ENCODE measurements around the gene SREBF1. TPM values are rescaled to one million over a fixed set of nuclear protein-coding genes. Genes with fewer than 3 reads are reported as not detected.

Gene SREBF1
- total RNA-seq, 4 donors from 2014 or later = 115 to 253 (median 191) TPM

DNA sequence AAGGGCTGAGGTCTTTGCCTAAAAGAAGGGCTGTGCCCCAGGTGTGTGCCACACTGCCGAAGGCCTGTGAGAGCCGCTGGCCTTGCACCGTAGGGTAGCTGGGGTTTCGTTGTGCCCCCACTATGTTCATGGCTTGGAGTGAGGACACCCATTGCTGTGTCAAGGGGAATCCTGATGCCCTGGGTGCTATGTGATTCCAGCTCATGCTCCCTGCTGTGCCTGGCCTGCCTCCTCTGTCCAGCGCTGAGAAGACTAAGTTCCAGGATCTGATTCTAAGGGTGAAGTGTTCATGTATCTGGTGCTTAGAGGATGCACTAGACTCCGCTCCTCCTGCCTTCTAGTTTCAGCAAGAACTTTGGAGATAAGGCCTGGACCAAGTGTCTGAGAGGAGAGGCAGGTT is 47.4 kb downstream of the SREBF1 start:
- 89 to 90% methylated on average over 5 to 6 of the region's 6 CpGs for WGBS, 2 donors
- no peak overlapping the region for H3K4me3 ChIP-seq
- H3K27ac ChIP-seq = peak overlapping the region in 1 of 4 donors; percentile 18
- H3K4me1 ChIP-seq = peaks cover 0 to 73% (median 26%) of the 10 kb centered on the region in 4 donors
- no peaks in the 10 kb centered on the region for H3K9me3 ChIP-seq
- H3K27me3 ChIP-seq = no peaks in the 10 kb centered on the region
- H3K36me3 ChIP-seq = peaks cover 0 to 16% (median 0%) of the 10 kb centered on the region in 3 donors
- DNase-seq (ENCODE audit: low spot score in 2 of 2) = no peak
- no peak for TF ChIP-seq POLR2A (IDR thresholded peaks at IDR 0.05)
- TF ChIP-seq, protein P1, sequence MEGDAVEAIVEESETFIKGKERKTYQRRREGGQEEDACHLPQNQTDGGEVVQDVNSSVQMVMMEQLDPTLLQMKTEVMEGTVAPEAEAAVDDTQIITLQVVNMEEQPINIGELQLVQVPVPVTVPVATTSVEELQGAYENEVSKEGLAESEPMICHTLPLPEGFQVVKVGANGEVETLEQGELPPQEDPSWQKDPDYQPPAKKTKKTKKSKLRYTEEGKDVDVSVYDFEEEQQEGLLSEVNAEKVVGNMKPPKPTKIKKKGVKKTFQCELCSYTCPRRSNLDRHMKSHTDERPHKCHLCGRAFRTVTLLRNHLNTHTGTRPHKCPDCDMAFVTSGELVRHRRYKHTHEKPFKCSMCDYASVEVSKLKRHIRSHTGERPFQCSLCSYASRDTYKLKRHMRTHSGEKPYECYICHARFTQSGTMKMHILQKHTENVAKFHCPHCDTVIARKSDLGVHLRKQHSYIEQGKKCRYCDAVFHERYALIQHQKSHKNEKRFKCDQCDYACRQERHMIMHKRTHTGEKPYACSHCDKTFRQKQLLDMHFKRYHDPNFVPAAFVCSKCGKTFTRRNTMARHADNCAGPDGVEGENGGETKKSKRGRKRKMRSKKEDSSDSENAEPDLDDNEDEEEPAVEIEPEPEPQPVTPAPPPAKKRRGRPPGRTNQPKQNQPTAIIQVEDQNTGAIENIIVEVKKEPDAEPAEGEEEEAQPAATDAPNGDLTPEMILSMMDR (IDR thresholded peaks at IDR 0.05) = no peak
- no peak for TF ChIP-seq EP300 (IDR thresholded peaks at IDR 0.05)

DNA sequence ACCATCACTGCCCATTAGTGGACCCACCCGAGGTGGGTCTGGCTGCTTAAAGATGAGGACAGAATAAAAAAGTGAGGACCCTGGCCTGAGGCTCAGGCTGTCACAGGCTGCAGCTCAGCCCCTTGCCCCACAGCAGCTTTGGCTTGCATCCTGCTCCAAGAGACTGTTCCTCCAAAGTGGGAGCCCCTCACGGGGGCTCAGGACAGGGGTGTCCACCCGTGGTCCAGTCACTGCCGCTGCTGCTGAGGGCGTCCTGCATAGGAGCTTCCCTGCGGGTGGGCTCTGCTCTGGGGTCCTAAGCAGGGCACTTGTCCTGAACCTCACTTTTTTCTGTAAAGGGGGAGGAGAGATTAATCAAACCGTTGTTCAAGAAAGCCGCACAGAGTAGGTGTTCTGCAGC is 47.8 kb downstream of the SREBF1 start:
- Histone ChIP-seq H3K27me3 (no peaks in the 10 kb centered on the region), H3K4me3 (no peak overlapping the region), H3K4me1 (peaks cover 0 to 77% (median 30%) of the 10 kb centered on the region in 4 donors), H3K27ac (peak overlapping the region in 1 of 4 donors; percentile 10), H3K9me3 (no peaks in the 10 kb centered on the region), H3K36me3 (peaks cover 0 to 12% (median 0%) of the 10 kb centered on the region in 3 donors)
- TF ChIP-seq POLR2A (IDR thresholded peaks at IDR 0.05) (no peak), EP300 (IDR thresholded peaks at IDR 0.05) (no peak)
- TF ChIP-seq, protein P1 (IDR thresholded peaks at IDR 0.05) = no peak
- WGBS, 2 donors = 77 to 78% methylated on average over 8 of the region's 8 CpGs
- DNase-seq (ENCODE audit: low spot score in 2 of 2) = no peak

DNA sequence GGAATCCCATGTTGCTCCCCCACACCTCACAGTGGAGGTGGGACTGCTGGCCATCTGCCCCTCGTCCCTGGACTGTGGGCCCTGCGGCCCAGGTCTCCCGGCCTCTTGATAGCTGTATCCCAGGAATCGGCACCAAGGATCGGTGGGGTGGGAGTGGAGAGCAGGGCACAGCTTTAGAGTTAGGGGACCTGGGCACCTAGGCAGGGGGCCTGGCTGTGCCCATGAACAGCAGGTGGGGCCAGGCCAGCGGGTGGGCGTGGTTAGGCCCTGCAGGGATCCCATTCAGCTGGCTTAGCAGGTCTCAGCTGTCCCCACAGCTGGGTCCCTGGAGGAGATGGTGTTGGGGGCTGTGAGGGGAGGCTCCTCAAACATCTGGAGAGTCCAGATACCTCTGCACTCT is 49.2 kb downstream of the SREBF1 start:
- no peaks in the 10 kb centered on the region for H3K36me3 ChIP-seq
- no peaks in the 10 kb centered on the region for H3K9me3 ChIP-seq
- no peak overlapping the region for H3K27ac ChIP-seq
- no peak for DNase-seq (ENCODE audit: low spot score in 2 of 2)
- H3K27me3 ChIP-seq = no peaks in the 10 kb centered on the region
- WGBS, 2 donors = 94 to 98% methylated on average over 5 to 6 of the region's 7 CpGs
- no peak for TF ChIP-seq POLR2A (IDR thresholded peaks at IDR 0.05)
- no peak for TF ChIP-seq EP300 (IDR thresholded peaks at IDR 0.05)
- TF ChIP-seq, protein P1 (IDR thresholded peaks at IDR 0.05) = no peak
- peaks cover 0 to 80% (median 38%) of the 10 kb centered on the region in 4 donors for H3K4me1 ChIP-seq
- no peak overlapping the region for H3K4me3 ChIP-seq

DNA sequence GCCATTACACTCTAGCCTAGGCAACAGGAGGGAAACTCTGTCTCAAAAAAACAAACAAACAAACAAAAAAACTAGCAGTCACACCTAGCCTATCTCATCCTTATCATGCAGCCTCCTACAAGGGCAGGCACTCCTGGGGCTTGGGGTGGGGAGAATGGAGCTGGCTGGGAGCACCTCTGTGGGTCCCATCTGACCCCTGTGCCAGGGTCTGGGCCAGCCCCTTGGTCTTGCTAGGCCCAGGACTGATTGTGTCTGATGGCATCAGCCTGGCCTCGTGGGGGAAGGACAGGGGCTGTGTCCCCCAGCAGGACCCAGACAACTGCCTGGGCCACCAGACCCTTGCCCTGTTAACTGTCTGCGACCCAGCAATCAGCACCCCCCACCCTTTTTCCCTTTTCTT is 49.8 kb downstream of the SREBF1 start:
- Histone ChIP-seq H3K36me3 (no peaks in the 10 kb centered on the region), H3K27ac (no peak overlapping the region), H3K9me3 (no peaks in the 10 kb centered on the region), H3K4me1 (peaks cover 0 to 80% (median 39%) of the 10 kb centered on the region in 4 donors), H3K27me3 (no peaks in the 10 kb centered on the region), H3K4me3 (no peak overlapping the region)
- 69 to 95% methylated on average over 2 of the region's 2 CpGs for WGBS, 2 donors
- TF ChIP-seq POLR2A (IDR thresholded peaks at IDR 0.05) = no peak
- TF ChIP-seq EP300 (IDR thresholded peaks at IDR 0.05) = no peak
- TF ChIP-seq, protein P1 (IDR thresholded peaks at IDR 0.05) = no peak
- no peak for DNase-seq (ENCODE audit: low spot score in 2 of 2)

DNA sequence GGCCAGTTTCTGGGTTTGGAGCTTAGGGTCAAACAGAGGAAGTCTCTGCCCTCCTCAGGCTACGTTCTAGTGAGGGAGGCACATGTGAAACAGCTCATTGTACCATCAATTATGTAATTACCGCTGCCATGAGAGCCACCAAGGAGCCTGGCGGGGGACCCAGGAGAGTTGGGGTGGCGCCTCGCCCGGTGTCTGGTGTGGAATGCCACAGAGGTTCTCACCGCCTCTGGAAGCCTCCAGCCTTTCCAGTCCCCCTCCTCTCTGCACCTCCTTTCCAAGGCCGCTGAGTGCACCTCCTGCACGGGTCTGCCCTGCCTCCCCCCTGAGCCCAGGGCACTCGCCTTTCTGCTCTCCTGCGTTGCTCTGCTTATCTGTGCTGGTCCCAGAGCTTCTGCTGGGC is 51.4 kb downstream of the SREBF1 start:
- TF ChIP-seq EP300 (IDR thresholded peaks at IDR 0.05) (no peak), POLR2A (IDR thresholded peaks at IDR 0.05) (no peak)
- TF ChIP-seq, protein P1 (IDR thresholded peaks at IDR 0.05) = no peak
- no peaks in the 10 kb centered on the region for H3K9me3 ChIP-seq
- H3K27me3 ChIP-seq = no peaks in the 10 kb centered on the region
- H3K27ac ChIP-seq = peak overlapping the region in 1 of 4 donors; percentile 34
- 69 to 74% methylated on average over 11 of the region's 11 CpGs for WGBS, 2 donors
- no peaks in the 10 kb centered on the region for H3K36me3 ChIP-seq
- DNase-seq (ENCODE audit: low spot score in 2 of 2) = no peak
- no peak overlapping the region for H3K4me3 ChIP-seq
- peaks cover 0 to 80% (median 44%) of the 10 kb centered on the region in 4 donors for H3K4me1 ChIP-seq

All from tibial nerve (tissue), 4 donors.